ENCODE measurements around the gene CPVL. TPM values are rescaled to one million over a fixed set of nuclear protein-coding genes. Genes with fewer than 3 reads are reported as not detected.
A peak's percentile ranks its signal among the peaks of the same experiment; 100 is the strongest.

Gene CPVL
- polyA plus RNA-seq, 2 of the 4 experiments (the other 2 are of a cell fraction) = 0.05 TPM; not detected in 1

DNA sequence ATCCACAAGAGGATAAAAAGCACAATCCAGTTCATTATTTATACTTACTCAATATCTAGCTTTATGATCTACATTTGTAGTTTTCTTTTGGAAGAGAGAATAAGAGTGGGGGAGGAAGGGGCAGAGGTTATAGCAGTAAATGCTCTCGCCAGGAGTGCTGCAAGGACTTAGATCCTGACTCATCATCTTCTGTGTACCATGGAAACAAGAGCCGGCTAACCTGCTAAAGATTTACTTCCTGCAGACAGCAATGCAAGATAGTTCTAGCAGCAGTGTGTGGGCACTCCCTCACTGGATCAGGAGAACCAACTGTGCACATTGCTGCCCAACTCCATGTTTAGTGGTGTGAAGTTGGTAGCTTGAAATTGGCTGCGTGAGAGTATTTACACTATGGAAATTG is 140.5 kb downstream of the CPVL start:
- peak in 1 of 2 experiments; percentile 10 for DNase-seq (ENCODE audit: low read depth in 1 of 2, low spot score in 1 of 2)
- no peaks in the 10 kb centered on the region for H3K9me3 ChIP-seq
- ChIA-PET POLR2A (no interaction called here), CTCF (no interaction called here)
- no peak for FAIRE-seq
- no peak overlapping the region for H3K4me2 ChIP-seq
- TF ChIP-seq TP53 (CRISPR knock-in tag; IDR thresholded peaks at IDR 0.05) = no peak
- TF ChIP-seq FOSL2 (IDR thresholded peaks at IDR 0.05) = no peak
- no peak for TF ChIP-seq FOSL2 (CRISPR knock-in tag; IDR thresholded peaks at IDR 0.05)
- no peak for TF ChIP-seq POLR2AphosphoS2 (conservative IDR thresholded peaks at IDR 0.05; ENCODE audit: low read length)
- TF ChIP-seq RAD21 (conservative IDR thresholded peaks at IDR 0.05 in 1 of 2, IDR thresholded peaks at IDR 0.05 in 1 of 2) = no peak
- TF ChIP-seq FOSB (CRISPR knock-in tag; IDR thresholded peaks at IDR 0.05) = no peak
- no peak for TF ChIP-seq HOXB5 (CRISPR knock-in tag; IDR thresholded peaks at IDR 0.05)
- TF ChIP-seq HEYL (CRISPR knock-in tag; IDR thresholded peaks at IDR 0.05) = no peak
- TF ChIP-seq HOXA7 (CRISPR knock-in tag; IDR thresholded peaks at IDR 0.05) = no peak
- TF ChIP-seq JUNB (IDR thresholded peaks at IDR 0.05) = no peak
- TF ChIP-seq PHF8 (IDR thresholded peaks at IDR 0.05; ENCODE audit: borderline replicate concordance, low read depth) = no peak
- no peaks in the 10 kb centered on the region for H3K4me1 ChIP-seq
- no peak overlapping the region for H3K4me3 ChIP-seq
- 23% methylated on average over 3 of the region's 3 CpGs for WGBS (ENCODE audit: missing lambda C conversion rate)
- no peak overlapping the region for H3K27ac ChIP-seq
- ATAC-seq = peak in 1 of 2 experiments; percentile 34; a peak in 1 of 6 replicates

DNA sequence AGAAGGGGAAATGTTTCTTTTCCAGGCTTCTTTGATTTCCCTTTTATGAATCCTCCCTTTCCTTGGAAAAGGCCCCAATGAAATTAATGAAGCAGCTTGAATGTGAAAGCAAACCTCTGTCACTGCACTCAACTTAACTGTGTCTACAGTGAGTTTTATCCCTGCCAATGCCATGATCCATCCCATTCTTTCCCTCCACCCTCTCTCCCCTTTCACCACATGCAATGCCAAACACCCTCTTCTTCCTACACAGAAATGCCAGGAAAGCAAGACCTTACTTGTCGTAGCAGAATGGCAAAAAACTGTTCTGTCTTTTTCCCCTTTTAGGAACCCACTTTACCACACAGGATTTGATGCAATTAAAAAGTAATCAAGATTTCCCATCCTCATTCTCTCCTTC is 140.9 kb downstream of the CPVL start:
- no peak for ATAC-seq
- WGBS (ENCODE audit: missing lambda C conversion rate) = 7% methylated on average over 1 of the region's 1 CpG

DNA sequence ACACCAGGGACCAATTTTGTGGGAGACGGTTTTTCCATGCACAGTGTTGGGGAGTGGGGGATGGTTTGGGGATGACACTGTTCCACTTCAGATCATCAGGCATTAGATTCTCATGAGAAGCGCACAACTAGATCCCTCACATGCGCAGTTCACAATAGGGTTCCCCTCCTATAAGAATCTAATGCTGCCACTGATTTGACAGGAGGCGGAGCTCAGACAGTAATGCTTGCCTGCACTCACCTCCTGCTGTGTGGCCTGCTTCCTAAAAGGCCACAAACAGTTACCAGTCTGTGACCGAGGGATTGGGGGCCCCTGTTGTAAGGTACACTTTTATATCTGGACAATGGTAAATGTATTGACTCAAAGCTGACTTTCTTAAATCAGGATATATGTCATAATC is 142.6 kb downstream of the CPVL start:
- DNase-seq (ENCODE audit: low read depth in 1 of 2, low spot score in 1 of 2) = no peak
- H3K4me2 ChIP-seq = no peak overlapping the region
- ChIA-PET CTCF (no interaction called here), POLR2A (no interaction called here)
- WGBS (ENCODE audit: missing lambda C conversion rate) = 30% methylated on average over 5 of the region's 5 CpGs
- H3K9me3 ChIP-seq = no peaks in the 10 kb centered on the region
- H3K4me1 ChIP-seq = no peaks in the 10 kb centered on the region
- ATAC-seq = no peak
- TF ChIP-seq, protein P1, sequence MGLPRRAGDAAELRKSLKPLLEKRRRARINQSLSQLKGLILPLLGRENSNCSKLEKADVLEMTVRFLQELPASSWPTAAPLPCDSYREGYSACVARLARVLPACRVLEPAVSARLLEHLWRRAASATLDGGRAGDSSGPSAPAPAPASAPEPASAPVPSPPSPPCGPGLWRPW (IDR thresholded peaks at IDR 0.05) = no peak
- TF ChIP-seq CBX8 (IDR thresholded peaks at IDR 0.05) (no peak), FOXS1 (CRISPR knock-in tag; IDR thresholded peaks at IDR 0.05) (no peak), RAD21 (conservative IDR thresholded peaks at IDR 0.05 in 1 of 2, IDR thresholded peaks at IDR 0.05 in 1 of 2) (no peak), PHF8 (IDR thresholded peaks at IDR 0.05; ENCODE audit: borderline replicate concordance, low read depth) (no peak), RARB (CRISPR knock-in tag; IDR thresholded peaks at IDR 0.05) (no peak)
- TF ChIP-seq, protein P2, sequence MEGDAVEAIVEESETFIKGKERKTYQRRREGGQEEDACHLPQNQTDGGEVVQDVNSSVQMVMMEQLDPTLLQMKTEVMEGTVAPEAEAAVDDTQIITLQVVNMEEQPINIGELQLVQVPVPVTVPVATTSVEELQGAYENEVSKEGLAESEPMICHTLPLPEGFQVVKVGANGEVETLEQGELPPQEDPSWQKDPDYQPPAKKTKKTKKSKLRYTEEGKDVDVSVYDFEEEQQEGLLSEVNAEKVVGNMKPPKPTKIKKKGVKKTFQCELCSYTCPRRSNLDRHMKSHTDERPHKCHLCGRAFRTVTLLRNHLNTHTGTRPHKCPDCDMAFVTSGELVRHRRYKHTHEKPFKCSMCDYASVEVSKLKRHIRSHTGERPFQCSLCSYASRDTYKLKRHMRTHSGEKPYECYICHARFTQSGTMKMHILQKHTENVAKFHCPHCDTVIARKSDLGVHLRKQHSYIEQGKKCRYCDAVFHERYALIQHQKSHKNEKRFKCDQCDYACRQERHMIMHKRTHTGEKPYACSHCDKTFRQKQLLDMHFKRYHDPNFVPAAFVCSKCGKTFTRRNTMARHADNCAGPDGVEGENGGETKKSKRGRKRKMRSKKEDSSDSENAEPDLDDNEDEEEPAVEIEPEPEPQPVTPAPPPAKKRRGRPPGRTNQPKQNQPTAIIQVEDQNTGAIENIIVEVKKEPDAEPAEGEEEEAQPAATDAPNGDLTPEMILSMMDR (IDR thresholded peaks at IDR 0.05) = no peak
- FAIRE-seq = no peak
- no peak overlapping the region for H3K4me3 ChIP-seq
- no peak overlapping the region for H3K27ac ChIP-seq

More for the DNA sequence above, 140.9 kb downstream of the CPVL start:
- TF ChIP-seq SREBF2 (IDR thresholded peaks at IDR 0.05) (no peak), POLR2AphosphoS2 (conservative IDR thresholded peaks at IDR 0.05; ENCODE audit: low read length) (no peak), EP300 (IDR thresholded peaks at IDR 0.05) (no peak), MAZ (IDR thresholded peaks at IDR 0.05; ENCODE audit: borderline replicate concordance, low read depth, low read length) (no peak)
- TF ChIP-seq, protein P3, sequence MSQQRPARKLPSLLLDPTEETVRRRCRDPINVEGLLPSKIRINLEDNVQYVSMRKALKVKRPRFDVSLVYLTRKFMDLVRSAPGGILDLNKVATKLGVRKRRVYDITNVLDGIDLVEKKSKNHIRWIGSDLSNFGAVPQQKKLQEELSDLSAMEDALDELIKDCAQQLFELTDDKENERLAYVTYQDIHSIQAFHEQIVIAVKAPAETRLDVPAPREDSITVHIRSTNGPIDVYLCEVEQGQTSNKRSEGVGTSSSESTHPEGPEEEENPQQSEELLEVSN (IDR thresholded peaks at IDR 0.05; ENCODE audit: borderline replicate concordance, low read depth) = no peak
- Histone ChIP-seq H3K9me3 (no peaks in the 10 kb centered on the region), H3K27ac (no peak overlapping the region), H3K4me1 (no peaks in the 10 kb centered on the region), H3K4me2 (no peak overlapping the region), H3K4me3 (no peak overlapping the region)
- FAIRE-seq (no peak), DNase-seq (ENCODE audit: low read depth in 1 of 2, low spot score in 1 of 2) (no peak)
- ChIA-PET CTCF (no interaction called here), POLR2A (no interaction called here)

DNA sequence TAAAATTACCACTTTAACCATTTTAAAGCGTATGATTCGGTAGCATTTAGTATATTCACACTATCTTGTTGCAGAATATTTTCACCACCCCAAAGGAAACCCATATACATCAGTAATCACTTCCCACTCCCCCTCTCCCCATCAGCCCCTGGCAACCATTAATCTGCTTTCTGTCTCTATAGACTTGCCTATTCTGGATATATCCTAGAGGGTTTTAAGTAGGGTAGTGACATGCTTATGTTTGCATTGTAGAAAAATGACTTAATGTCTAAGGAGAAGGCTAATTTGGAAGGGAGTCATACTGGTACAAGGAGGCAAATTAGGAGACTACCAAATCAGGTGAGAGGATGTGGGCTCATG is 145.6 kb downstream of the CPVL start:
- H3K27ac ChIP-seq = no peak overlapping the region
- WGBS (ENCODE audit: missing lambda C conversion rate) = 54% methylated on average over 2 of the region's 2 CpGs
- H3K9me3 ChIP-seq = no peaks in the 10 kb centered on the region
- DNase-seq (ENCODE audit: low read depth in 1 of 2, low spot score in 1 of 2) (no peak), ATAC-seq (no peak), FAIRE-seq (no peak)
- H3K4me2 ChIP-seq = no peak overlapping the region
- no peaks in the 10 kb centered on the region for H3K4me1 ChIP-seq
- H3K4me3 ChIP-seq = no peak overlapping the region
- ChIA-PET POLR2A (no interaction called here), CTCF (no interaction called here)
- TF ChIP-seq EHMT2 (IDR thresholded peaks at IDR 0.05; ENCODE audit: low read depth) = no peak
- no peak for TF ChIP-seq FOSL2 (IDR thresholded peaks at IDR 0.05)
- TF ChIP-seq FOSL2 (CRISPR knock-in tag; IDR thresholded peaks at IDR 0.05) = no peak
- TF ChIP-seq TP53 (CRISPR knock-in tag; IDR thresholded peaks at IDR 0.05) = no peak
- TF ChIP-seq RFX5 (IDR thresholded peaks at IDR 0.05) = no peak
- no peak for TF ChIP-seq SREBF2 (IDR thresholded peaks at IDR 0.05)
- TF ChIP-seq HDAC2 (IDR thresholded peaks at IDR 0.05) = no peak
- TF ChIP-seq, protein P4, sequence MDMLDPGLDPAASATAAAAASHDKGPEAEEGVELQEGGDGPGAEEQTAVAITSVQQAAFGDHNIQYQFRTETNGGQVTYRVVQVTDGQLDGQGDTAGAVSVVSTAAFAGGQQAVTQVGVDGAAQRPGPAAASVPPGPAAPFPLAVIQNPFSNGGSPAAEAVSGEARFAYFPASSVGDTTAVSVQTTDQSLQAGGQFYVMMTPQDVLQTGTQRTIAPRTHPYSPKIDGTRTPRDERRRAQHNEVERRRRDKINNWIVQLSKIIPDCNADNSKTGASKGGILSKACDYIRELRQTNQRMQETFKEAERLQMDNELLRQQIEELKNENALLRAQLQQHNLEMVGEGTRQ (IDR thresholded peaks at IDR 0.05) = no peak
- no peak for TF ChIP-seq HOXA7 (CRISPR knock-in tag; IDR thresholded peaks at IDR 0.05)
- no peak for TF ChIP-seq CBX2 (IDR thresholded peaks at IDR 0.05; ENCODE audit: borderline replicate concordance, low read depth)
- no peak for TF ChIP-seq RAD21 (conservative IDR thresholded peaks at IDR 0.05 in 1 of 2, IDR thresholded peaks at IDR 0.05 in 1 of 2)
- no peak for TF ChIP-seq ZFP36 (IDR thresholded peaks at IDR 0.05; ENCODE audit: borderline replicate concordance, partially characterized antibody)
- no peak for TF ChIP-seq RCOR1 (IDR thresholded peaks at IDR 0.05; ENCODE audit: low read depth, low read length)

All from A549 (cell line).